NCI-H345 treated with DMSO at 0.1 percent for 48 hours (cell line): ENCODE data around the gene DEFB126.
"Not testable (repeated sequence)": the region's sequence is repeated elsewhere in the genome, so short reads cannot be mapped to it uniquely, and the experiment has no call there.

Experiments used
- DNase-seq: peaks from one replicate; lab custom pipeline; 2025; ENCODE audit not compliant: unreplicated experiment; lab: John Stamatoyannopoulos, UW

DEFB126 gene

DNA sequence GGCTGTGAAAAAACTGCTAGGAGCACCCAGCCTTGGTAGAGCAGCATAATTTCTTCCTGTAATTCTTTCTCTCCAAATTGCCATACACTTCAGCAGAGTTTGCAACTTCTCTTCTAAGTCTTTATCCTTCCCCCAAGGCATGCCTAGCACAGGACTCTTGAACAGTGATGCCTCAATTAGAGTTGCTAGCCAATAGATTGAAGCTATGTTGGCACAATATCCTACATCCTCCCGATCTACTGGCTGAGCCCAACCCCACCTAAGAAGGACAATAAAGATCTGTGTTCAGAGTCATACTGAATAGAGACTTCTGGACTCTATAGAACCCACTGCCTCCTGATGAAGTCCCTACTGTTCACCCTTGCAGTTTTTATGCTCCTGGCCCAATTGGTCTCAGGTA is at the start of gene DEFB126:
Gene DEFB126 (plus strand): TSS at position 301 of the 400 bp plus-strand sequence. CDS start 39 bp downstream, at position 340.
- no peak for DNase-seq

GRCh38 chr20:93641-94040 is 48.7 kb upstream of the DEFB126 start:
- no peak for DNase-seq

DNA sequence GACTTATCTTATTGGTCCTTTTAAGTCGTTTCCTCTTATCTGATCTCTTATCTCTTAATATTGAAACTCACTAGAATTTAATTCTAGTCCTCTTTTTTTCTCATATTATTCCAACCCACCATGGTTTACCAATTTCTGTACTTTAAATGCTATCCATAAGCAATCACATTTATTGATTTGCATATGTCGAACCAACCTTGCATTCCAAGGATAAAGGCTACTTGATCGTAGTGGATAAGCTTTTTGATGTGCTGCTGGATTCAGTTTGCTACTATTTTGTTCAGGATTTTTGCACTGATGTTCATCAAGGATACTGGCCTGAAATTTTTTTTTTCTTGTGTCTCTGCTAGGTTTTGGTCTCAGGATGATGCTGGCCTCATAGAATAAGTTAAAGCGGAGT is 47.2 kb upstream of the DEFB126 start:
- DNase-seq, result no peak

GRCh38 chr20:97691-98090 is 44.7 kb upstream of the DEFB126 start:
- DNase-seq, result not testable (repeated sequence)

DNA sequence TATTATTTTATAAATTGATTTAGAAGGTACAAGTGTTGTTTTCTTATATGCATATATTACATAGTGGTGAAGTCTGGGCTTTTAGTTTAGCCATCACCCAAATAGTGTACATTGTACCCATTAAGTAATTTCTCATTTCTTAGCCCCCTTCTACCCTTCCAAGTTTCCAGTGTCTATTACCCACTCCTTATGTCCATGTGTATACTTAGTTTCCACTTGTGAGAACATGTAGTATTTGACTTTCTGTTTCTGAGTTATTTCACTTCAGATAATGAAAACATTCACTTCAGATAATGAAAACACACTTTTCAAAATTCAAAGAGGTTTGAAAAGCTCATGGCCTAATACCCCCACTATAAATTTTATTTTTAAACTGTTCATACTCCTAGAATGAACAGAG is 40.4 kb upstream of the DEFB126 start:
- no peak for DNase-seq

DNA sequence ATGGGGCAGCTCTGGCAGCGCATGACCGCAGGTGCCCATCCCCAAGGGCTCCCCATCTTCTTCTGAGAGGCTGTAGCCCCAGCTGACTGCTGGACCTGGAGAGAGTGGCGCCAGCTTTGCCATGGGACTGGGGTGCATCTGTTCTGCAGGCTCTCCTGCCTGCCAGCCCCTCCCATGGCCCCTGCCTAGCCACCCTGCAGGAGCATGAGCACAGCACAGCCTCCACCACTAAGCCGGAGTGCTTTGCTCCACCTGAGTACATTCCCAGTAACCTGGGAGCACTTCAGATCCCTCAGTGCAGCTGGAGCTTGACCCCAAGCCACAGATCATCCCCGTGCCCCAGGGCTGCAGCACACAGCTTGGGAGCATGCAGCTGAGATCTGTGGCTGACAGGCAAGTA is 38.9 kb upstream of the DEFB126 start:
- DNase-seq, result no peak

DNA sequence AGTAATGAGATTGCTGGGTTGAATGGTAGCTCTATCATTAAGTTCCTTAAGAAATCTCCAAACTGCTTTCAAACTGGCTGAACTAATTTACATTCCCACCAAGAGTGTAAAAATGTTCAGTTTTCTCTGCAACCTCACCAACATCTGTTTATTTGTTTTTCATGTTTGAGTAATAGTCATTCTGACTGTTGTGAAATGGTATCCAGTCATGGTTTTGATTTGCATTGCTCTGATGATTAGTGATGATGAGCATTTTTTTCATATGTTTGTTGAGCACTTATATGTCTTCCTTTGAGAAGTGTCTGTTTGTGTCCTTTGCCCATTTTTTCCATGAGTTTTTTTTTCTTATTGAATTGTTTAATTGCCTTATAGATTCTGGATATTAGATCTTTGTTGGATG is 30.0 kb upstream of the DEFB126 start:
- no peak for DNase-seq

- DNase-seq, result no peak
These were observed 24.9 kb upstream of the DEFB126 start for GRCh38 chr20:117518-117917.

DNA sequence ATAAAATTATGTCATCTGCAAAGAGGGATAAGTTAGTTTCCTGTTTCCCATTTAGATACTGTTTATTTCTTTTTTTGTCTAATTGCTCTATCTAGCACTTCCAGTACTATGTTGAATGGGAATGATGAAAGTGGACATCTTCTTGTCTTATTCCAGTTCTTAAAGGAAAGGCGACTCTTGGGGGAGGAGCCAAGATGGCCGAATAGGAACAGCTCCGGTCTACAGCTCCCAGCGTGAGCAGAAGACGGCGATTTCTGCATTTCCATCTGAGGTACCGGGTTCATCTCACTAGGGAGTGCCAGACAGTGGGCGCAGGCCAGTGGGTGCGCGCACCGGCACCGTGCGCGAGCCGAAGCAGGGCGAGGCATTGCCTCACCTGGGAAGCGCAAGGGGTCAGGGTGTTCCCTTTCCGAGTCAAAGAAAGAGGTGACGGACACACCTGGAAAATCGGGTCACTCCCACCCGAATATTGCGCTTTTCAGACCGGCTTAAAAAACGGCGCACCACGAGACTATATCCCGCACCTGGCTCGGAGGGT is 12.5 kb upstream of the DEFB126 start:
- DNase-seq, result not testable (repeated sequence)

DNA sequence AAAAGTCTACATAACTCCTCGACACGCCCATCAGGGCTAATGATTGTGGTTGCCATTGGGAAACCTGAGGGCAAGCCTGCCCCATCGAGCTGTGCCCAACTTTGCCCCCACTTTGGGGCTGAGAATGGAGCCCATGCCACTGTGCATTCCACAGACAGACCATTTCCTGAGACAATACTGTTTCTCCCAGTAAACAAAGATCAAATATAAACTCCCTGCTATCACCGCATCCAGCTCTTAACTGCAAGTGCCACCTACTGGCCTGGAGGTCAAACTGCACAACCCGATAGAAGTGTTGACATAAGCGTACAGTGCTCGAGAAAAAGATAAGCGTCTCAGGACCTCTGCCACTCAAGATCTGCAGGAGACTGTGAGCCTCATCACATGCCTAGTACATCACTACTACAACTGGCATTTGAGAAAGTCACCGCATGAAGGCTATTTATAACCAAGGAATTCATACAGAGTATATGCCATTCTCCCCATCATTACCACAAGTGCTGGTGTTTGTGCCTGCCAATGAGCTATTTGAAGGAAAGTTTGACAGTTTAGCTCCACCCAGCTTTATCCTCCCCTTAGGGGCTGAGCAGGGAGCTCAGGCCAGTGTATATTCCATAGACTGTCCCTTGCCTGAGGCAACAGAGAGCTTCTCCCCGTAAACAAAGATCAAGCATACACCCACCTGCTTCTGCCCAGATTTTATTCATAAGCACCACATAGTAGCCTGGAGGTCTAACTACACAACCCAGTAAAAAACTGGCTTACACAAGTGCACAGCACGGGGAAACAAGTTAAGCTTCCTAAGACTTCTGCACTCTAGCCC is 4.5 kb upstream of the DEFB126 start:
- no peak for DNase-seq

GRCh38 chr20:145877-146276 is 3.5 kb downstream of the DEFB126 start:
- no peak for DNase-seq

GRCh38 chr20:152131-152530 is 9.7 kb downstream of the DEFB126 start:
- no peak for DNase-seq

GRCh38 chr20:157154-157553 is 14.8 kb downstream of the DEFB126 start, which contains the start of gene DEFB127:
Gene DEFB127 (plus strand): TSS chr20:157454. CDS start chr20:157545, 91 bp downstream.
- no peak for DNase-seq

- no peak for DNase-seq
These were observed 22.2 kb downstream of the DEFB126 start for GRCh38 chr20:164618-165017.

DNA sequence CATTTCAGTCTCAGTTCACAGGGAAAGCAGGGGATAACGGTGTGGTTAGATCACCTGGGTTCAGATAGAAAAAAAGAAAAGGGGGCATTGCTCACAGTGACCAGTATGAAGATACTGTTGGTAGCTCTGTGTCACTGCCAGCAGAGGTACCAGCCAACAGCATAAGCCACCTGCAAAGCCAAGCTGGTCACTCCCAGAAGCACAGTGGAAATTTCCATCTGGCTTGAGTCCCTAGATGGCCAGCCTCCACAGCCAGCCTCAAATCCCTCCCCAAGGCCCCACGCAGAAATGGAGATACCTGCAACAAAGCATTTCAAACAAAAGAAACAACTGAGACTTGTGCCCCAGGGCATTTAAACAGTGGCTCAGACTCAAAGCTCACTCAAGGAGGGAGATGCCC is 26.5 kb downstream of the DEFB126 start:
- no peak for DNase-seq

- no peak for DNase-seq
These were observed 41.9 kb downstream of the DEFB126 start for GRCh38 chr20:184288-184687.

GRCh38 chr20:187733-188132 is 45.3 kb downstream of the DEFB126 start:
- no peak for DNase-seq

- DNase-seq, result no peak
These were observed 47.2 kb downstream of the DEFB126 start, which contains the start of gene DEFB128 for GRCh38 chr20:189611-190010. Gene DEFB128 (minus strand): TSS chr20:189711. CDS start chr20:189623, 88 bp downstream.
